COLO668 (cell line): ENCODE data around the gene UBN1.

Source experiments
- DNase-seq: peaks from one replicate; lab custom pipeline; 2025; ENCODE audit not compliant: unreplicated experiment; lab: John Stamatoyannopoulos, UW

Gene UBN1

DNA sequence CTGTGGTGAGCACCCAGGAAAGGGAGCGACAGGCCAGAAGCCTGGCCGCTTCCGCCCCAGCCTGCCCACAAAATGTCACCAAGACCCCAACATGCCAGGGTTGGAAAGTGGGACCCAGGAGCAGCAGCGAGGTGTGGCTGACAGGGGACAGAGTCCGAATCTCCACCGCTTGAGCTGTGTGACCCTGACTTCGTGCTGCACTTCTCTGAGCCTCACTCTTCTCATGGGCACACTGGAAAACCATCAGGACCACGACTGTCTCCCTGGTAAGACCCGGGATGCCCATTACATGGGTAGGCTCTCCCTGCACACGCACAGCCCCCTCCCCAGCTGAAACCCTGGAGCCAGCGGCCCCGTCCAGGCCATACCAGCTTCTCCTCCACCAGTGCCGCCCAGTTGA lies 54.8 kb downstream of the UBN1 start:
- DNase-seq = no peak

DNA sequence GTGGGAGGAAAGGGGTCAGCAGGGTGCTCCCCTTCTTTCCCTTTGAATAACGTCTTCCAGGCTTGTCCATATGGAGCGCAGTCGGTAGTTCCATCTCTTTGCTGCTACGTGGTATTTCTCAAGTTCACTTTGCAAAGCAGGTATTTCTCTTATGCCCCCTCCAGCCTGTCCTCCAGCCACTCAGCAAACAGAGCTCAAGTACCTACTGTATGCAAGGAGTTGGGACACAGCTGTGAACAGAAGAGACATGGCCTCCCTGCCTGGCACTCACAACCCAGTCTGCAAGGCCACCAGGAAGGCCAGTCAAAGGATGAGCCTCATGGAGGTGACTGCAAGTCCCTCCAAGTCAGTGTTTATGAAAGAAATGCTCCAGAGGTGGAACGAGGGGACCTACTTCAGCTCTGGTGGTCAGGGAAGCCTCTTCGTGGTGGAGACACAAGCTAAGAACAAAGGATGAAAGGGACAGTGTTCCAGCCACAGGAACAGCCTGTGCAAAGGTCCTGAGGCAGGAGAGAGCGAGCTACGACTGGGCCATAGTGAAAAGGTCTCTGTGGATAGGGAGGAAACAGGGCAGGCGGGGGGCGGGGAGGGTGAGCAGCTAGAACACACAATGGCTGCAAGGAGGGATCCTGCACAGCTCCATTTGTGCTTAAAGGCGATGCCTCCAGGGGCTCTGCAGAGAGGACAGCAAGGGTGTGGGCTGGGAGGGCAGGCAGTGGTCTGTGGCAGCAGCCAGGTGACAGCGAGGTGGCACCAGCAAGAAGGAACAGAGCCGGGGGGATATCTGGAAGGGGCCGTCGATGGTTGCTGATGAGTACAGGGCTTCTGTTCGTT lies 57.0 kb downstream of the UBN1 start:
- no peak for DNase-seq

DNA sequence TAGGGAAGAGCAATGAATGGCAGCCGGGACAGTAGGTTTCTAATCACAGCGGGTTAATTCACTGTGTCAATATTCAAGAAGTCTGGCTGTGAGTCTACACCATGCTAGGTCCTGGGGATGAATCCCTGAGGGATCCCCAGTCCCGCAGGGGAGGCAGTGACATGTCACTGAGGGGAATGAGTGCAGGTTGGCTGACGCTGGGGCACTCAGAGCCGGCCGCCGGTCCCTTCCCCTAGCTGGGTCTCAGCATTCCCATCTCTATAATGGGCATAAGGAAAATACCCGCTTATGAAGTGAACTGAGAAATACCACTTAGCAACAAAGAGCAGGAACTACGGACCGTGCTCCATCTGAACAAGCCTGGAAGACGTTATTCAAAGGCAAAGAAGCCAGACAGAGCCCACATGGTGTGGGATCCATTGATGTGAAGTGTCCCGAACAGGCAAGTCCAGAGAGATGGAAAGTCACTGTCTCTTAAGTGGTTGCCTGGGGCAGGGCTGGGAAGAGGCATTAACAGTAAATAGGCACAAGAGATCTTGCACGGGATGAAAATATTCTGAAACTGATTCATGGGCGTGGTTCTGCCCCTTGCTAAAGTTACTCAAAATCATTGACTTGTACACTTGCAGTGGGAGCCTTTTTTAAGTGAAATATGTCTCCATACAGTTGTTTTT lies 57.8 kb downstream of the UBN1 start:
- DNase-seq = no peak

DNA sequence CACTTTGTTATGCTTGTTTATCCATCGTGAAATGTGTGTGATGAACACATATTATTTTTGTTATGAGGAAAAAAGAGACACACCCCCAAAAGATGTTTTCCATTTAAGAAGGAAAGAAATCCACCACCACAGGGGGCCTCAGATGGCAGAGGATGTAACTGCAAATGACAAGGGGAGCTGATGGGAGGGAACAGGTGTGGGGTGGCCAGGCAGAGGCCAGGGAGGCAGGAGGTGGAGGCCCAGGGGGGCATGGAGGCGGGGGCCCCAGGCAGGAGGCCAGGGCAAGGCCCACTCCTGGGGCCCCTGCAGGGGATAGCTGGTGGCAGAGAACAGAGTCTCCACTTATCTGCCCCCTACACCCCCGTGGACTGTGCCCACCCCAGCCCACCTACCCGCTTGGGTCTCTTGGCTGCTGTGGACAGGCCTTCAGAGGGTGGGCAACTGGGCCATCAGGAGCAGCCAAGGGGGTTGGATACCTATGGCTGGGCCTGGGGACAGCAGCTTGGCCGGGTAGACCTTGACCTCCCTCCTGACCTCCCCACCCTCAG lies 61.6 kb downstream of the UBN1 start:
- no peak for DNase-seq

GRCh38 chr16:4909825-4910224 lies 62.5 kb downstream of the UBN1 start:
- no peak for DNase-seq

DNA sequence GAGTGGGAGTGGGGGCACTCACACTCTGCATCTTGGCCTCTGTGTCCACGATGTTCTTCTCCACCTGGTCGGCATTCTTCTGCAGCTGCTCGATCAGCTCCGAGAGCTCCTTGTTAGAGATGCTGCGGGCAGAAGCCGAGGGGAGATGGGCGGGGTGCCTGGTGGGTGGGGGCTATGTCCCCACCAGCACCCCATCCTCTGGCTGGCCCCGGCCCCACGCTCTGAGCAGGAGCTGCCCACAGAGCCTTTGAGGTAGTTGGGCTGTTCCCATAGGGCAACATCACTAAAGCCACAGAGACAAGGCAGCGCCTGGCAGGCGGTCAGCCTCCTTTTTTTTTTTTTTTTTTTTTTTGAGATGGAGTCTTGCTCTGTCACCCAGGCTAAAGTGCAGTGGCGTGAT lies 63.5 kb downstream of the UBN1 start:
- DNase-seq = no peak

DNA sequence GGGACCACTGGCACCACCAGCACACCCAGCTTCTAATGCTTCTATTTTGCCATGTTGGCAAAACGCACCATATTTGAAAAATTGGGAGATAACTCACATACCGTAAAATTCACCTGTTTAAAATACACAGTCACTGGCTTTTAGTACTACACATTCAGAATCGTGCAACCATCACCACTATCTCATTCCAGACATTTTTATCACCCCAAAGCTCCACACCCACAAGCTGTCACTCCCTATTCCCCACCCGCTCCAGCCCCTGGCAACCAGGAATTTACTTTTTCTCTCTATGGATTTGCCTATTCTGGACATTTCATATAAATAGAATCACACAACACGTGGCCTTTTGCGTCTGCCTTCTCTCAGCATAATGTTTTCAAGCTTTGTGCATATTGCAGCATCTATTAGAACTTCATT lies 64.7 kb downstream of the UBN1 start:
- no peak for DNase-seq

DNA sequence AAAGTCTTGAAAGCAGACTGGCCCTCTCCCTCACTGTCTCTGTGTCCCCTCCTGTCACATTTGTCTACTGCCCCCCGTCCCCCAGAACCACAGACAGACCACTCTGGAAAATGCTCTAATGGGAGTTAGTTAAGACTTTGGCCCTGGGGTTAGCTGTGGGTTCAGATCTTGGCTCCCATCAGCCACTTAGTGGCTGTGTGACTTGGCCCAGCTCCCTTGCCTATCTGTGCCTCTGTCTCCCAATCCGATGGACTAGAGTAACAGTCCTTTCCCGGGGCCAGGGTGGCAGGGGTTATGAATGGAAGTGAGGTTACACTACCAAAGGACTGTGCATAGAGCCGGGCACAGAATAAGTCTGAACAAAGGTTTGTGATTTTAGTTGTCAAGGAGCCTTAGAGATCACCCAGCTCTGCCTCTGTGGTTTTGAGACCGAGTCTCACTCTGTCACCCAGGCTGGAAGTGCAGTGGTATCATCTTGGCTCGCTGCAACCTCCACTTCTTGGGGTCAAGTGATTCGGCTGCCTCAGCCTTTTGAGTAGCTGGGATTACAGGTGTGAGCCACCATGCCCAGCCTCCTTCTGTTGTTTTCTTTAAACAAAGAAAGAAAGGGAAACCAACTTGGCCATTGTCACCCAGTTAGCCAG lies 66.0 kb downstream of the UBN1 start:
- no peak for DNase-seq

GRCh38 chr16:4913774-4914525 lies 66.7 kb downstream of the UBN1 start:
- DNase-seq = no peak

GRCh38 chr16:4914528-4915225 lies 67.4 kb downstream of the UBN1 start:
- DNase-seq = no peak

- DNase-seq = no peak
Observed at GRCh38 chr16:4915226-4915761, 68.0 kb downstream of the UBN1 start.

DNA sequence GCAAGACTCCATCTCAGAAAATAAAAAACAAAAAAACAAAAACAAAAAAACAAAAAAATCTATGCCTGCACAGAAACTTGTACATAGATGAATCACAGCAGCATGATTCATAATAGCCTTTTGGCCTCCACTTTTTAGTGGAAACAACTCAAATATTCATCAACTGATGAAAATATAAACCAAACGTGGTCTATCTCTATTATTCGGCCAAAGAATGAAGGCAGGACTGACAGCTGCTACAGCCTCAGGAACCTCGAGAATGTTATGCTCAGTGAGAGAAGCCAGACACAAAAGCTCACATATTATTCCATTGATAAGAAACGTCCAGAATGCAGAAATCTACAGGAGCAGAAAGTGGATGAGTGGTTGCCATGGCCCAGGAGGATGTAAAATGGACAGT lies 69.8 kb downstream of the UBN1 start:
- DNase-seq = no peak

GRCh38 chr16:4918781-4919251 lies 71.5 kb downstream of the UBN1 start:
- DNase-seq = no peak

DNA sequence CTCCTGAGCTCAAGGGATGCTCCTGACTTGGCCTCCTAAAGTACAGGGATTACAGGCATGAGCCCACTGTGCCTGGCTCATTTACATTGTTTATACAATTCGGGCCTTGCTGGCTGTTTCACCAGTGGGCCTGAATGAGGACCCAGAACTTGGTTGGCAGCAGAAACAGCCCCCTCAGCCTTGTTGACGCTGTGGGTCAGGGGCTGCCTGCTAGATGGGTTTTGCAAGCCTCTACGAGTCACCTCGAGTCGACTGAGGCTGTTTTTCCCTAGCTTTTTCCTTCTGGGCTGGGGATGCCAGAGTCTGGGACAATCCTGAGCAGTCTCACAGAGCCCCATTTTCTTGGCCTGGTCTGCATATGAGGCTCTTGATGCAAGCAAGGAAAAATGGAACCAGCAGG lies 73.5 kb downstream of the UBN1 start:
- DNase-seq = no peak

DNA sequence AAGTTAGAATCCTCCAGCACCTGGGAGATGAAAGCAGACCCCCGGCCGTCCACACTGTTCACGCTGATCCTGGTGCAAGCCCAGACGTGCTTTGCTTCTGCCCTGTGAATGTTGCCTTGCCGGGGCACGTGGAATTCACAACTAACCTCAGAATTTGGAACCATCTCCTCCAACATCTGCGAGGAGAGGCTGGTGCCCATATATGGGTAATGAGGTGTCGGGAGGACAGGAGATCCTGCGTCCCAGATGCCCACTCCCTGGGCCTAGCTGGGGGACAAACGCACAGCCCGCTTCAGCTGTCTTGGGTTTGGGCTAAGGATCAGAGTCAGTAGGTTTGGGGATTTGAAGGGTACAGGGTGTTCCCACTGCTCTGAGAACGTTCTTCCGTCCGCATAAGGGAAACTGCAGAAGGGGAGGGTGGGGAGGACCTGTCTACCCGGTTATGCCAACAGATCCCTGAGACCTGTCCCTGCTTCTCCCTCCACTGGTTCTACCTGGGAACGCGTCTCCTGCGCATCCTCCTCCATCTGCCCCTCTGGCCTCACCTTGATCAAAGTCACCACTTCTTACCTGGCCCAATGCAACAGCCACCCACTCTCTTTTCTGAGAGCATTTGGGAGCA lies 75.6 kb downstream of the UBN1 start:
- DNase-seq = no peak

DNA sequence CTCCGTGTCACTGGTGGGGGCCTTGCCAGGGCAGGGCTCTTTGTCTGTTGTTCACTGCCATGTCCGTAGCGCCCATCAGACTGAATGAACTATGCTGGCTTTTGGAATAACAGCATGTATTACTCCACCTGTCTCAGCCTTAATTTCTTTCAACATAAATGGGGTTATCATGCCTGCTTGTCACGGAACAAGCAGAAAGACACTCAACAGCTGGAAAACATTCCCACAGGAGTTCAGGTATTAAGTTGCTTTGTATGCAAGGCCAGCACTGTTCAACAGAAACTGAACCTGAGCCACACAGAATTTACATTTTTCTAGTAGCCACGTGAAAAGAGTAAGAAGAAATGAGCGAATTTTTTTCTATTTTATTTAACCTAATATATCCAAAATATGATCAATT lies 76.6 kb downstream of the UBN1 start:
- no peak for DNase-seq

DNA sequence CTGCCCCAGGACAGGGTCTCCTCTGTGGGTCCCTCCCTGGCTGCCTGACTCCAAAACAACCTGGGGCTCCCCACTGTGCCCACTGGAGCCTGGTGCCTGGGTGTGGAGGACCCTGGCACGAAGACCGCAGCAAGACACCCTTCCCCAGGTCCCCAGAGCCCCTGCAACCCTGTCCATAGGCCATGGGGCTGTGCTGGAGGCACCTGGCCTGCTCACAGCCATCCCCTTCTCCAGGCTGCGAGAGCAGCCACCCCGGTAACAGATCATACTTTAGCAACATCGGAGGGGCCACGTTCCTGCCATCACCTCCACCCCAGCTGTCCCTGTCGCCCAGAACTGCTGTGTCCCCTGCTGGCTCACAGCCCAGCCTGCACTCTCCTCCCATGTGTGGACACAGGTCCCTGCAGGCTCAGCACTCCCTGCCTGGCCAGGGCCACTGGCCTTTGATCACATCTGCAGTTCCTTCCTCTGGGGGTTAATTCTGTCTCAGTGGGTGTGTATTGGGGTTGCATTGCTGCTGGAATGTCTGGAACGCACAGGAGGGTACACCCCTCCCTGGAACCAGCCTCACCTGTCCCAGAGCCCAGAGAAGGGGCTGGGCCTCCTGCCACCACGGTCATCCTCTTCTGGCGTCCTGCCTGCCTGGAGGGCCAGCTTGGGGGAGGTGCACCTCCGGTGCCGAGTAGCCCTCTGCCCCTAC lies 77.5 kb downstream of the UBN1 start:
- DNase-seq = peak; percentile 4

GRCh38 chr16:4925293-4925607 lies 78.0 kb downstream of the UBN1 start:
- DNase-seq = no peak

DNA sequence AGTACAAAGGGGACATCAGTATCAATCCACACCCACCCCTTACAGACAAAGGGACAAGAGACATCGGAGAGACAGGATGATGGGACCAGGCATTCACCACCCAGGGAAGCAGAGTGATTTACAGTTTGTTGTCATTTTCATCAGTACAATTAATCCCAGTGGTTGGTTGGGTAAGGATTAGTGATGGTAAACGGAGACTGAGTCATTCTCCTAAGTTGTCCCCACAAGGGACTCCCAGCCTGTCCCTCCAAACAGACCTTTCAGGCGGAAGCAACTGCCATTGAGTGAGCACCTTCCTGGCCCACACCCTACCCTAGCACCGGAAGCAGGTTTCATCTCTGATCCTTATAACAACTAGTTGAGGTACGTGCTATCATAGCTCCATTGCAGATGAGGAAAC lies 78.5 kb downstream of the UBN1 start:
- DNase-seq = no peak
